ENCODE results near the gene NEIL1. TPM values are rescaled to one million over a fixed set of nuclear protein-coding genes. Genes with fewer than 3 reads are reported as not detected.
"Not testable (repeated sequence)": the region's sequence is repeated elsewhere in the genome, so short reads cannot be mapped to it uniquely, and the experiment has no call there.

Gene NEIL1
- polyA plus RNA-seq, 1 experiment = 1.1 TPM

DNA sequence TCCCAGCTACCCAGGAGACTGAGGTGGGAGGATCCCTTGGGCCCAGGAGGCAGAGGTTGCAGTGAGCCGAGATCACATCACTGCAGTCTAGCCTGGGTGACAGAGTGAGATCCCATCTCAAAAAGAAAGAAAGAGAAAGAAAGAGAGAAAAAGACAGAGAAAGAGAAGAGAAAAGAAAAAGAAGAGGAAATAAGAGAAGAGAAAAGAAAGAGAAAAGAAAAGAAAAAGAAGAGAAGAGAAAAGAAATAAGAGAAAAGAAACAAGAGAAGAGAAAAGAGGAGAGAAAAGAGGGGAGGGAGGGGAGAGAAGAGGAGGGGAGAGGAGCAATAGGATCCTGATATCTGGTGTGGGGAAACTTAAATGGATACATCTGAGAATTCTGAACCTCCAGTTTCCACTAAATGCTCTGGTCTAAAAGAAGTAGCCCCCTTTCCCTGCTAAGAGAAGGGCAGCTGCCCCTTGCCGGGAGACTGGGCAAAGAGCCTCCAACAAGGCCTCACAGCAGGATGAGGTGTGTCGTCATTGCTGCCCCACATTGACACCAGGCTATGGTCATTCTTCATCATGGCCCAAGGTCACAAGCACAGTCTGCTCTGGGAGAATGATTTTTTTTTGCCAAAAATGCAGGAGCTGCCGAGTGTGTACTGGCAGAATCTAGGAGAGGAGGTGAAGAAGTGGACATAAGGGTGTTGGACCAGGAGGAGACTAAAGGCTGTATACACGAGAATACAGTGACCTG, 32.1 kb upstream of the NEIL1 start:
- ChIA-PET POLR2A (no interaction called here), CTCF (no interaction called here)
- Histone ChIP-seq H3K4me3 (ENCODE audit: low read depth, low read length) (no peak overlapping the region), H3K27me3 (ENCODE audit: control insufficient read depth, insufficient read depth, low read length) (peaks cover 10% of the 10 kb centered on the region), H3K9me3 (ENCODE audit: control insufficient read depth, insufficient read depth, low read length) (no peaks in the 10 kb centered on the region), H3K27ac (ENCODE audit: low read depth, low read length) (no peak overlapping the region)
- TF ChIP-seq, protein P1, sequence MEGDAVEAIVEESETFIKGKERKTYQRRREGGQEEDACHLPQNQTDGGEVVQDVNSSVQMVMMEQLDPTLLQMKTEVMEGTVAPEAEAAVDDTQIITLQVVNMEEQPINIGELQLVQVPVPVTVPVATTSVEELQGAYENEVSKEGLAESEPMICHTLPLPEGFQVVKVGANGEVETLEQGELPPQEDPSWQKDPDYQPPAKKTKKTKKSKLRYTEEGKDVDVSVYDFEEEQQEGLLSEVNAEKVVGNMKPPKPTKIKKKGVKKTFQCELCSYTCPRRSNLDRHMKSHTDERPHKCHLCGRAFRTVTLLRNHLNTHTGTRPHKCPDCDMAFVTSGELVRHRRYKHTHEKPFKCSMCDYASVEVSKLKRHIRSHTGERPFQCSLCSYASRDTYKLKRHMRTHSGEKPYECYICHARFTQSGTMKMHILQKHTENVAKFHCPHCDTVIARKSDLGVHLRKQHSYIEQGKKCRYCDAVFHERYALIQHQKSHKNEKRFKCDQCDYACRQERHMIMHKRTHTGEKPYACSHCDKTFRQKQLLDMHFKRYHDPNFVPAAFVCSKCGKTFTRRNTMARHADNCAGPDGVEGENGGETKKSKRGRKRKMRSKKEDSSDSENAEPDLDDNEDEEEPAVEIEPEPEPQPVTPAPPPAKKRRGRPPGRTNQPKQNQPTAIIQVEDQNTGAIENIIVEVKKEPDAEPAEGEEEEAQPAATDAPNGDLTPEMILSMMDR (IDR thresholded peaks at IDR 0.05; ENCODE audit: low read depth, low read length) = no peak
- no peak for DNase-seq (ENCODE audit: low read depth, low spot score)

DNA sequence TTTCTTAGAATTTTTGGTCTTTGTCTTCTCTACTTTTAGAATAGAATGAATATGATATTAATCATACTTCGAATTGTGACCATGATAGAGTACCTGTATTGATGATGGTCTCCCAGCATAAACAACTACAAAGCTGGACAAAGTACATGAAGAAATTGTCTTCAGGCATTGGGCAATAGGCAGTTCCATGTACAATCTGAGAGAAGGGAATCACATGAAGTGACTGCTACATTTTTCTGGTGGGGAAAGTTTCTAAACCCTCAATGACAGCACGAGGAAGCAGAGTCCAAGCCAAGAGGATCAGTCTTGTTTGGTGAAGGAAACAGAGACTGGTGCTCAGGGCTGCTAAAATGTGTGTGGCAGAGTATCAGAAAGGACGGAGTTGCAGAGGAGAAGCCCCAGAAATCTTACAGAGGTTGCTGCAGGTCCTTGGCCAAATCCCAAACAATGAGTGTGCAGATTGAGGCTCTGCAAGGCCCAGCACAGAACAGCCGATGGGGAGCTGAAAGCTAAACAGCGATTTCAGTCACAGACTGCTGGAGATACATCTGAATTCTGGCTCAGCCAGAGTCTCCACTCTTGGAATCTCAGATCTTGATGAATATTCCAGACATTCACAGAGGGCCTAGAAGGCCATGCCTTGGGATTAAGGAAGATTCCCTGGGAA, 27.5 kb upstream of the NEIL1 start:
- DNase-seq (ENCODE audit: low read depth, low spot score); CTCF ChIA-PET: not testable (repeated sequence)

GRCh38 chr15:75321711-75322110, 25.1 kb upstream of the NEIL1 start:
- TF ChIP-seq, protein P1 (IDR thresholded peaks at IDR 0.05; ENCODE audit: low read depth, low read length) = no peak
- Histone ChIP-seq H3K9me3 (ENCODE audit: control insufficient read depth, insufficient read depth, low read length) (no peaks in the 10 kb centered on the region), H3K27ac (ENCODE audit: low read depth, low read length) (no peak overlapping the region), H3K4me3 (ENCODE audit: low read depth, low read length) (no peak overlapping the region), H3K27me3 (ENCODE audit: control insufficient read depth, insufficient read depth, low read length) (peaks cover 19% of the 10 kb centered on the region)
- POLR2A ChIA-PET = interaction anchor here (0.7 kb wide), 1 partner anchor 351 kb away, joined by 3 read pairs; no protein-coding TSS in a partner anchor
- CTCF ChIA-PET = interaction anchor here (0.7 kb wide), 1 partner anchor 480 kb away, joined by 3 read pairs; no protein-coding TSS in a partner anchor
- DNase-seq (ENCODE audit: low read depth, low spot score) = no peak

More for the DNA sequence above, 27.5 kb upstream of the NEIL1 start:
- H3K9me3 ChIP-seq (ENCODE audit: control insufficient read depth, insufficient read depth, low read length); POLR2A ChIA-PET; H3K27ac ChIP-seq (ENCODE audit: low read depth, low read length); H3K4me3 ChIP-seq (ENCODE audit: low read depth, low read length): not testable (repeated sequence)
- peaks cover 20% of the 10 kb centered on the region for H3K27me3 ChIP-seq (ENCODE audit: control insufficient read depth, insufficient read depth, low read length)

GRCh38 chr15:75325922-75326321, 20.9 kb upstream of the NEIL1 start:
- no peak overlapping the region for H3K4me3 ChIP-seq (ENCODE audit: low read depth, low read length)
- ChIA-PET CTCF (no interaction called here), POLR2A (no interaction called here)
- TF ChIP-seq, protein P1 (IDR thresholded peaks at IDR 0.05; ENCODE audit: low read depth, low read length) = no peak
- H3K9me3 ChIP-seq (ENCODE audit: control insufficient read depth, insufficient read depth, low read length) = no peaks in the 10 kb centered on the region
- peaks cover 15% of the 10 kb centered on the region for H3K27me3 ChIP-seq (ENCODE audit: control insufficient read depth, insufficient read depth, low read length)
- no peak overlapping the region for H3K27ac ChIP-seq (ENCODE audit: low read depth, low read length)
- no peak for DNase-seq (ENCODE audit: low read depth, low spot score)

- ChIA-PET CTCF (no interaction called here), POLR2A (no interaction called here)
- no peak overlapping the region for H3K4me3 ChIP-seq (ENCODE audit: low read depth, low read length)
- no peaks in the 10 kb centered on the region for H3K9me3 ChIP-seq (ENCODE audit: control insufficient read depth, insufficient read depth, low read length)
- H3K27me3 ChIP-seq (ENCODE audit: control insufficient read depth, insufficient read depth, low read length) = peaks cover 15% of the 10 kb centered on the region
- TF ChIP-seq, protein P1 (IDR thresholded peaks at IDR 0.05; ENCODE audit: low read depth, low read length) = no peak
- H3K27ac ChIP-seq (ENCODE audit: low read depth, low read length) = no peak overlapping the region
- DNase-seq (ENCODE audit: low read depth, low spot score) = no peak
Measured at GRCh38 chr15:75327005-75327404, 19.8 kb upstream of the NEIL1 start.
